Calu3 (cell line): ENCODE results near the gene ZNF552. TPM values are rescaled to one million over a fixed set of nuclear protein-coding genes. Genes with fewer than 3 reads are reported as not detected.
A peak's percentile ranks its signal among the peaks of the same experiment; 100 is the strongest.

Experiments
- BruUV-seq: library from RNA; stranded (reverse); fragments of 400-500 nt; replicated peaks from 2 replicates; lab custom pipeline; 2021; lab: Mats Ljungman, UMichigan
- CTCF ChIA-PET: fragments of 300-600 bp; sonication (Branson Sonifier 250); formaldehyde crosslinking; loops from one replicate; lab custom pipeline; 2022; ENCODE audit warnings: antibody characterized with exemption; lab: Charles Lee
- DNase-seq: peaks from one replicate; pipeline ENCODE4 v3.0.0; 2022
- H3K27ac Mint-ChIP-seq: one replicate; pipeline ENCODE4 v1.8.0; 2022; ENCODE audit warnings: mixed read lengths; ENCODE audit not compliant: unreplicated experiment
- H3K27me3 Mint-ChIP-seq: one replicate; pipeline ENCODE4 v1.8.0; 2022; ENCODE audit warnings: mixed read lengths; ENCODE audit not compliant: unreplicated experiment
- H3K36me3 Mint-ChIP-seq: one replicate; pipeline ENCODE4 v1.8.0; 2022; ENCODE audit warnings: mild to moderate bottlenecking, moderate library complexity, mixed read lengths; ENCODE audit not compliant: insufficient read depth, unreplicated experiment
- H3K4me1 Mint-ChIP-seq: one replicate; pipeline ENCODE4 v1.8.0; 2022; ENCODE audit warnings: mild to moderate bottlenecking, low read depth, mixed read lengths; ENCODE audit not compliant: unreplicated experiment
- H3K4me3 Mint-ChIP-seq: one replicate; pipeline ENCODE4 v1.8.0; 2022; ENCODE audit warnings: mild to moderate bottlenecking, low read depth, moderate library complexity, mixed read lengths; ENCODE audit not compliant: unreplicated experiment
- H3K9me3 Mint-ChIP-seq: one replicate; pipeline ENCODE4 v1.8.0; 2022; ENCODE audit warnings: low read depth, mixed read lengths; ENCODE audit not compliant: unreplicated experiment
- intact Hi-C: fragments of 100-400 bp; cut with micrococcal nuclease; formaldehyde crosslinking; loops from one replicate; pipeline ENCODE4 v1.10.0; 2022; ENCODE audit not compliant: unreplicated experiment
- total RNA-seq: library from RNA; stranded (reverse); gene quantifications from 2 replicates; pipeline ENCODE4 v1.2.3, GENCODE V29; 2022
- TF ChIP-seq, protein P1 (sequence below): fragments of 200-600 bp; IDR thresholded peaks from one replicate; pipeline ENCODE4 v1.8.0; 2022; ENCODE audit warnings: antibody characterized with exemption; ENCODE audit not compliant: unreplicated experiment

Gene ZNF552
- total RNA-seq, 1 experiment from 2014 or later: 24.8 TPM

DNA sequence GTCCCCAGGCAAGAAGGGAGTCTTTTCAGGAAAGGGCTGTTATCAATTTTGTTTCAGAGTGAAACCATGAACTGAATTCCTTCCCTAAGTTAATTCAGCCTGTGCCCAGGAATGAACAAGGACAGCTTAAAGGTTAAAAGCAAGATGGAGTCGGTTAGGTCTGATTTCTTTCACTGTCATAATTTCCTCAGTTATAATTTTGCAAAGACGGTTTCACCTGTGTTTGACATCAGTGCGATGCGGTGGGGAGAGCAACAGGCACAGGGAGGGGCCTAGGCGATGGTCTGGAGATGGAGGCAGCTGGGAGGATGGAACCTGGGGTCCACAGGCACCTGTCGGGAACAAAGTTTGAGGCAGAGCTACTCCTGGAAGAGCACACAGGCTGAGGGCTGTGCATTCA is 5.9 kb upstream of the ZNF552 start:
- BruUV-seq: no TSS peak
- Mint-ChIP-seq H3K4me1 (peaks cover 51% of the 10 kb centered on the region), H3K27ac (peak overlapping the region; percentile 82), H3K36me3 (peaks cover 51% of the 10 kb centered on the region), H3K4me3 (peak overlapping the region; percentile 91), H3K9me3 (peaks cover 2% of the 10 kb centered on the region), H3K27me3 (no peaks in the 10 kb centered on the region)
- CTCF ChIA-PET: no interaction called here
- TF ChIP-seq, protein P1, sequence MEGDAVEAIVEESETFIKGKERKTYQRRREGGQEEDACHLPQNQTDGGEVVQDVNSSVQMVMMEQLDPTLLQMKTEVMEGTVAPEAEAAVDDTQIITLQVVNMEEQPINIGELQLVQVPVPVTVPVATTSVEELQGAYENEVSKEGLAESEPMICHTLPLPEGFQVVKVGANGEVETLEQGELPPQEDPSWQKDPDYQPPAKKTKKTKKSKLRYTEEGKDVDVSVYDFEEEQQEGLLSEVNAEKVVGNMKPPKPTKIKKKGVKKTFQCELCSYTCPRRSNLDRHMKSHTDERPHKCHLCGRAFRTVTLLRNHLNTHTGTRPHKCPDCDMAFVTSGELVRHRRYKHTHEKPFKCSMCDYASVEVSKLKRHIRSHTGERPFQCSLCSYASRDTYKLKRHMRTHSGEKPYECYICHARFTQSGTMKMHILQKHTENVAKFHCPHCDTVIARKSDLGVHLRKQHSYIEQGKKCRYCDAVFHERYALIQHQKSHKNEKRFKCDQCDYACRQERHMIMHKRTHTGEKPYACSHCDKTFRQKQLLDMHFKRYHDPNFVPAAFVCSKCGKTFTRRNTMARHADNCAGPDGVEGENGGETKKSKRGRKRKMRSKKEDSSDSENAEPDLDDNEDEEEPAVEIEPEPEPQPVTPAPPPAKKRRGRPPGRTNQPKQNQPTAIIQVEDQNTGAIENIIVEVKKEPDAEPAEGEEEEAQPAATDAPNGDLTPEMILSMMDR: no peak
- DNase-seq: no peak
- intact Hi-C loops: no loop called here

DNA sequence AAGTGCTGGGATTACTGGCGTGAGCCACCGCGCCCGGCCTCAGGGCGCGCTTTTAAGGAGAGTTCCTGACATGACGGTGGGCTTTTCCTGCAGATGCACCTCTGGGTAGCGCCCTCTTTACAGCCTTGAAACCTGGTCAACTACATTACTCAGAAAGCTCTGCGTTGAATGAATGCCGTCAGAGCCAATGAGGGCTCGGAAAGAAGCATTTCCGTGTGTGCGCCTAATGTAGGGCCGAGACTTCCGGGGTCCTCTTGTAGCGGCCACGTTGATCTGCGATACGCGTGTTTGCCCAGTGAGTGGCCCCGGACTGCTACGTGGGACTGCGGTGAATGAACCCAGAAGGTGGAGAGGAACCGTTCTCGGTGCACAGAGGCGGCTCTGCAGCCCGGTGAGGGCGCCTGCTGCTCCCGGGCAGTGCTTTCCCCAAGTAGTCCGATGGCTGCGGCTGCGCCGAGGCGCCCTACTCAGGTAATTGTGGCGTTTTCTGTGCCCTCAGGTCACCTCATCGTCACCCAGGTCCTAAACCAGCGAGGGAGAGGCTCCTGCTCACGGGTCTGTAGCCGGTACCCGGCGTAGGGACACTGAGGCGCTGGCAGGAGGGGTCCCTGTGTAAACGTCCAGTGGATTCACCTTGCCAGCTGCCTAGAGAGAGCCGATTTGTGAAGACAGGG is 4.9 kb upstream of the ZNF552 start:
- Mint-ChIP-seq H3K4me1 (peaks cover 59% of the 10 kb centered on the region), H3K9me3 (peaks cover 2% of the 10 kb centered on the region), H3K27ac (peak overlapping the region; percentile 82), H3K36me3 (peaks cover 56% of the 10 kb centered on the region), H3K4me3 (peak overlapping the region; percentile 91), H3K27me3 (no peaks in the 10 kb centered on the region)
- intact Hi-C loops: loop anchor here (10.0 kb wide), 1 partner anchor 135 kb away; the partner anchor contains the start of gene ZNF551
- BruUV-seq: TSS peak; percentile 44
- peak; percentile 85 for DNase-seq
- CTCF ChIA-PET: interaction anchor here (0.6 to 1.6 kb wide), 4 partner anchors 31 to 336 kb away, joined by 3 to 5 read pairs (median 4); partner anchors contain the start of genes ZNF417 and ZNF551
- TF ChIP-seq, protein P1: no peak

DNA sequence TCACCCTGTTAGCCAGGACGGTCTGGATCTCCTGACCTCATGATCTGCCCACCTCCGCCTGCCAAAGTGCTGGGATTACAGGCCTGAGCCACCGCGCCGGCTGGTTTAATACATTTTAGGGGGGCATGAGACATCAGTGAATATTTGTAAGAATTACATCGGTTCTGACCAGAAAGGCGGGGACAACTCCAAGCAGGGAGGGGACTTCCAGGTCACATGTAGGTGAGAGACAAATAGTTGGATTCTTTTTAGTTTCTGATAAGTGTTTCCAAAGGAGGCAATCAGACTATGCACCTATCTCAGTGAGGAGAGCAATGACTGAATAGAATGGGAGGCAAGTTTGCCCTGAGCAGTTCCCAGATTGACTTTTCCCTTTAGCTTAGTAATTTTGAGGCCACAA is 3.7 kb upstream of the ZNF552 start:
- H3K27ac Mint-ChIP-seq: no peak overlapping the region
- CTCF ChIA-PET: interaction anchor here (0.7 to 1.6 kb wide), 4 partner anchors 32 to 429 kb away, joined by 3 to 5 read pairs (median 4); partner anchors contain the start of genes ZNF417 and ZNF548
- H3K4me1 Mint-ChIP-seq: peaks cover 50% of the 10 kb centered on the region
- DNase-seq: no peak
- TF ChIP-seq, protein P1: no peak
- no peaks in the 10 kb centered on the region for H3K27me3 Mint-ChIP-seq
- peaks cover 2% of the 10 kb centered on the region for H3K9me3 Mint-ChIP-seq
- intact Hi-C loops: loop anchor here (10.0 kb wide), 1 partner anchor 134 kb away; the partner anchor contains the start of gene ZNF551
- H3K36me3 Mint-ChIP-seq: peaks cover 65% of the 10 kb centered on the region
- no TSS peak for BruUV-seq
- peak overlapping the region; percentile 91 for H3K4me3 Mint-ChIP-seq

DNA sequence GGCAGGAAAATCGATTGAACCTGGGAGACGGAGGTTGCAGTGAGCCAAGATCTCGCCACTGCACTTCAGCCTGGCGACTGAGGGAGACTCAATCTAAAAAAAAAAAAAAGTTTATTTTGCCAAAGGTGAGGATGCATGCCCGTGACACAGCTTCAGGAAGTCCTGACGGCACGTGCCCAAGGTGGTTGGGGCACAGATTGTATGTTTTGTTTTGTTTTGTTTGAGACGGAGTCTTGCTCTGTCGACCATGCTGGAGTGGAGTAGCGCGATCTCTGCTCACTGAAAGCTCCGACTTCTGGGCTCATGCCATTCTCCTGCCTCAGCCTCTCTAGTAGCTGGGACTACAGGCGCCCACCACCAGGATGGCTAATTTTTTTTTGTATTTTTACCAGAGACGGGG is 3.3 kb upstream of the ZNF552 start:
- intact Hi-C loops: loop anchor here (10.0 kb wide), 1 partner anchor 133 kb away; the partner anchor contains the start of gene ZNF551
- Mint-ChIP-seq H3K27me3 (no peaks in the 10 kb centered on the region), H3K27ac (no peak overlapping the region), H3K9me3 (peaks cover 2% of the 10 kb centered on the region), H3K36me3 (peaks cover 64% of the 10 kb centered on the region), H3K4me3 (peak overlapping the region; percentile 91), H3K4me1 (peaks cover 50% of the 10 kb centered on the region)
- TF ChIP-seq, protein P1: no peak
- no peak for DNase-seq
- BruUV-seq: no TSS peak
- CTCF ChIA-PET: no interaction called here
